PC-9 (cell line): ENCODE measurements around the gene TBC1D25. TPM values are rescaled to one million over a fixed set of nuclear protein-coding genes. Genes with fewer than 3 reads are reported as not detected.

Experiments
- BruUV-seq: library from RNA; stranded (reverse); fragments of 400-500 nt; replicated peaks from 2 replicates; lab custom pipeline; 2021; lab: Mats Ljungman, UMichigan
- CTCF ChIA-PET: fragments of 300-600 bp; sonication (Branson Sonifier 250); formaldehyde crosslinking; loops from one replicate; lab custom pipeline; 2022; ENCODE audit warnings: antibody characterized with exemption; lab: Charles Lee
- POLR2A ChIA-PET: fragments of 300-600 bp; sonication (Branson Sonifier 250); formaldehyde crosslinking; loops from one replicate; lab custom pipeline; 2022; ENCODE audit warnings: antibody characterized with exemption; ENCODE audit not compliant: unreplicated experiment; lab: Charles Lee
- DNase-seq, 2 experiments: peaks; one replicate each; pipeline versions ENCODE4 v3.0.0 to v3.0.0-alpha.2; 2015 to 2022; ENCODE audit warnings: mixed read lengths in 1 of 2
- H2AFZ ChIP-seq: fragments of 200-600 bp; sonication (generic); 2 replicates; pipeline ENCODE4 v1.8.1; 2017; ENCODE audit warnings: antibody characterized with exemption
- H3F3A ChIP-seq: fragments of 200-600 bp; sonication (generic); 2 replicates; pipeline ENCODE4 v1.8.1; 2017; ENCODE audit warnings: antibody characterized with exemption, mild to moderate bottlenecking, low read depth; ENCODE audit not compliant: insufficient read depth
- H3K27ac ChIP-seq: fragments of 200-600 bp; sonication (generic); 2 replicates; pipeline ENCODE4 v1.6.1; 2016; ENCODE audit warnings: mixed run types
- H3K27me3 ChIP-seq: fragments of 200-600 bp; sonication (generic); 2 replicates; pipeline ENCODE4 v1.6.1; 2016; ENCODE audit warnings: low read depth, mixed run types; ENCODE audit not compliant: insufficient read depth
- H3K36me3 ChIP-seq: fragments of 200-600 bp; sonication (generic); 2 replicates; pipeline ENCODE4 v1.6.1; 2016; ENCODE audit warnings: low read depth, mixed run types
- H3K4me1 ChIP-seq: fragments of 200-600 bp; sonication (generic); replicated peaks from 2 replicates; pipeline ENCODE4 v1.6.1; 2016; ENCODE audit warnings: mixed run types; ENCODE audit not compliant: insufficient read depth
- H3K4me2 ChIP-seq: fragments of 200-600 bp; sonication (generic); 2 replicates; pipeline ENCODE4 v1.6.1; 2017; ENCODE audit warnings: mixed run types
- H3K4me3 ChIP-seq: fragments of 200-600 bp; sonication (generic); 2 replicates; pipeline ENCODE4 v1.6.1; 2016; ENCODE audit warnings: mixed run types
- H3K79me2 ChIP-seq: fragments of 200-600 bp; sonication (generic); 2 replicates; pipeline ENCODE4 v1.6.1; 2017; ENCODE audit warnings: low read depth, mixed run types
- H3K9me2 ChIP-seq: fragments of 200-600 bp; sonication (generic); 2 replicates; pipeline ENCODE4 v1.8.1; 2017; ENCODE audit warnings: mild to moderate bottlenecking; ENCODE audit not compliant: insufficient read depth
- H3K9me3 ChIP-seq: fragments of 200-600 bp; sonication (generic); 2 replicates; pipeline ENCODE4 v1.8.1; 2016; ENCODE audit warnings: low read depth; ENCODE audit not compliant: insufficient read depth
- H4K20me1 ChIP-seq: fragments of 200-600 bp; sonication (generic); 2 replicates; pipeline ENCODE4 v1.8.1; 2017; ENCODE audit not compliant: insufficient read depth
- CTCF ChIP-seq: fragments of 200-600 bp; sonication (generic); conservative IDR thresholded peaks from 2 replicates; pipeline ENCODE4 v1.6.1; 2017; ENCODE audit warnings: mixed run types, antibody characterized with exemption, mild to moderate bottlenecking, moderate library complexity
- EZH2 ChIP-seq: fragments of 200-600 bp; sonication (generic); IDR thresholded peaks from 2 replicates; pipeline ENCODE4 v1.8.0; 2017; ENCODE audit warnings: antibody characterized with exemption, low read depth
- intact Hi-C: fragments of 100-400 bp; cut with micrococcal nuclease; formaldehyde crosslinking; loops from one replicate; pipeline ENCODE4 v1.10.0; 2022; ENCODE audit not compliant: unreplicated experiment
- total RNA-seq: library from RNA; stranded (reverse); gene quantifications from 2 replicates; pipeline ENCODE4 v1.2.3, GENCODE V29; 2021

TBC1D25 gene
- total RNA-seq, 1 experiment from 2014 or later, result 7.4 TPM

GRCh38 chrX:48531358-48531959 lies 8.1 kb upstream of the TBC1D25 start:
- Histone ChIP-seq H2AFZ (no peak overlapping the region), H4K20me1 (no peaks in the 10 kb centered on the region), H3K27ac (peak overlapping the region; percentile 67), H3F3A (no peaks in the 10 kb centered on the region), H3K27me3 (no peaks in the 10 kb centered on the region), H3K79me2 (no peaks in the 10 kb centered on the region), H3K4me3 (no peak overlapping the region), H3K36me3 (no peaks in the 10 kb centered on the region), H3K9me2 (no peaks in the 10 kb centered on the region), H3K4me1 (no peaks in the 10 kb centered on the region; the same call in 1 of the 2 replicates), H3K4me2 (peak overlapping the region; percentile 28; the same call in 1 of the 2 replicates), H3K9me3 (no peaks in the 10 kb centered on the region)
- ChIA-PET CTCF (no interaction called here), POLR2A (no interaction called here)
- TF ChIP-seq CTCF (no peak), EZH2 (no peak)
- TSS peak; percentile 79 for BruUV-seq
- DNase-seq, result peak in 1 of 2 experiments; percentile 59
- intact Hi-C loops, result no loop called here

- Histone ChIP-seq H3K9me2 (no peaks in the 10 kb centered on the region), H4K20me1 (no peaks in the 10 kb centered on the region), H3K27me3 (no peaks in the 10 kb centered on the region), H3K79me2 (no peaks in the 10 kb centered on the region), H3F3A (no peaks in the 10 kb centered on the region), H3K4me3 (no peak overlapping the region), H3K4me2 (peak overlapping the region; percentile 28; the same call in 1 of the 2 replicates), H3K9me3 (no peaks in the 10 kb centered on the region), H3K27ac (peak overlapping the region; percentile 67), H3K36me3 (no peaks in the 10 kb centered on the region), H3K4me1 (no peaks in the 10 kb centered on the region; the same call in 1 of the 2 replicates), H2AFZ (no peak overlapping the region)
- DNase-seq, result no peak
- ChIA-PET POLR2A (no interaction called here), CTCF (no interaction called here)
- BruUV-seq, result no TSS peak
- intact Hi-C loops, result no loop called here
- no peak for TF ChIP-seq CTCF
- TF ChIP-seq EZH2, result no peak
Observed at GRCh38 chrX:48532161-48532560, 7.4 kb upstream of the TBC1D25 start.

DNA sequence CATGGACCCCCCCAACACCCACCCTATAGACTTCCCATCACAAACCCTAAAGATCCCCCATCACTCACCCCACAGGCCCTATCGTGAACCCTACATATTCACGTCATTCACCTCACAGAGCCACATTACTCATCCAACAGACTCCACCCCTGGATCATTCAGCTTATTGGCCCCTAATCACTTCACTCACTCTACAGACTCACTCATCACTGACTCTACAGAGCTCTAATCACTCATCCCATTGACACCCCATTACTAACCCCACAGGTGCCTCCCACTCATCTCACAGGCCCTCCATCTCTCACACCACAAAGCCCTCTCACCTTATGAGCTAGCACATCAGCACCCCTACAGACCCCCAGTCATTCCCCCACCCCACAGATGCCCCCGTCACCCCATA lies 6.3 kb upstream of the TBC1D25 start:
- intact Hi-C loops, result no loop called here
- H3F3A ChIP-seq, result no peaks in the 10 kb centered on the region
- no peak for DNase-seq
- H3K27me3 ChIP-seq, result no peaks in the 10 kb centered on the region
- no peak for TF ChIP-seq EZH2
- no peak for TF ChIP-seq CTCF
- H4K20me1 ChIP-seq, result no peaks in the 10 kb centered on the region
- ChIA-PET POLR2A (no interaction called here), CTCF (no interaction called here)
- H3K4me3 ChIP-seq, result no peak overlapping the region
- no peak overlapping the region for H3K27ac ChIP-seq
- no peaks in the 10 kb centered on the region for H3K9me2 ChIP-seq
- no TSS peak for BruUV-seq
- no peaks in the 10 kb centered on the region for H3K9me3 ChIP-seq
- no peaks in the 10 kb centered on the region; the same call in 1 of the 2 replicates for H3K4me1 ChIP-seq
- H3K79me2 ChIP-seq, result no peaks in the 10 kb centered on the region
- no peaks in the 10 kb centered on the region for H3K36me3 ChIP-seq
- H3K4me2 ChIP-seq, result no peak overlapping the region
- no peak overlapping the region for H2AFZ ChIP-seq
